ENCODE data around the gene SMPD3.
"Not testable (repeated sequence)": the region's sequence is repeated elsewhere in the genome, so short reads cannot be mapped to it uniquely, and the experiment has no call there.

The SMPD3 gene

DNA sequence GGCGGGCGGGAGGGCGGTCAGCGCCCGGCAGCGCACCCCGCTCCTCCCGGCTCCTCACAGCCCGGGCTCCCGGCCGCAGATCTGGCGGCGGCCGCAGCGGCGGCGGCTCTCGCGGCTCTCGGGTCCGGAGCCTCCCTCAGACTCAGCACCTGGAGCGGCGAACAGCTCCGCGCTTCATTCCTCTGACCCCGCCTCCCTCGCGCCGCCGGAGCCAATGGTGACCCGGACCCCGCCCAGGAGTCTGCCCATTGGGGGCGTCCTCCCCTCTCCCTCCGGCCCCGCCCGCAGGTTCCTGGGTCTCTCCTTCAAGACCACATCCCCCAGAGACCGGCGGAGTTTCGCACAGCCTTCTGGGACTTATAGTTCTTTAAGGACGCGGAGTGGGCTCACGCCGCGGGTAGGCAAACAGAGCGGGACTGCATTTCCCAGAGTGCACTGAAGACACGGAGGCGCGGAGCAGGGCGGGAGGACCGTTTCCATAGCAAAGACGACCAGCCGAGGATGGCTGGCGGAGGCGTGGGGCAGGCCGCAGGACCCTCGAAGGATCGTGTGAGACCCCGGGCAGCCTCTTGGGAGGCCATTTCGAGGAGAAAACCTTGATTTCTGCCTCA is at the start of gene SMPD3:
TSS of gene SMPD3 (minus strand) at position 149 of the 611 bp plus-strand sequence. CDS start 76,327 bp downstream, outside the sequence.
- no peaks in the 10 kb centered on the region for H3K36me3 ChIP-seq
- peak within 1 kb of the TSS; percentile 76 to 100 (median 92) for H3K4me2 ChIP-seq
- H3K9ac ChIP-seq, result no peak within 1 kb of the TSS
- peaks cover 12 to 18% (median 16%) of the 10 kb centered on the region in 10 experiments for H3K4me1 ChIP-seq
- H4K20me1 ChIP-seq, result peaks cover 0 to 21% (median 9%) of the 10 kb centered on the region in 11 experiments; a peak in 11 of 22 replicates
- H3K4me3 ChIP-seq, result peak within 1 kb of the TSS; percentile 44 to 66 (median 53)
- no peaks in the 10 kb centered on the region for H3K9me3 ChIP-seq (replicated peaks in 1 of 11)
- H3K27ac ChIP-seq, result peak within 1 kb of the TSS in 1 of 11 experiments; percentile 32; a peak in 1 of 22 replicates
- peaks cover 13 to 26% (median 22%) of the 10 kb centered on the region in 11 experiments; a peak in 21 of 22 replicates for H3K27me3 ChIP-seq
- TF ChIP-seq Cebpa-rat (IDR thresholded peaks at IDR 0.05), result no peak

DNA sequence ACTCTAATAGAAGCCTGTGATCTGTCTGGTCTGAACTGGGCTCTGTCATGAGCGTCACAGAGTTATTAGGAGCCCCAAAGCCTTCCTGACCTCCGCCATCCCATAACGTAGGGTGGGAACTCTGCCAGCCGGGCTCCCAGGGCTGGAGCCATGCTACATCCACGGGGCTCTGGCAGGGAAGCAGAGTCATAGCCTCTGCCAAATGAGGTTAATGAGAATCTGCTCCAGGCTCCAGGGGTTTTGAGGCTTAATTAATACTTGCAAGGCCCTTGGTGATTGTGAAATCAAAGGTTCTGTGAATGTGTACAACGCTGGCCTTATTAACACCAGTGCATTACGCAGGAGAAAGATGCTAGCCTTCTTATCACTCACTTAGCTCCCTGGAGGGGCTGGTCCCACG is 48.4 kb upstream of the SMPD3 start:
- H3K9ac ChIP-seq, result no peak overlapping the region
- no peak overlapping the region for H3K4me3 ChIP-seq
- H4K20me1 ChIP-seq, result no peaks in the 10 kb centered on the region
- H3K36me3 ChIP-seq, result peaks cover 0 to 9% (median 0%) of the 10 kb centered on the region in 11 experiments; a peak in 1 of 22 replicates
- H3K9me3 ChIP-seq (replicated peaks in 1 of 11), result peaks cover 16 to 36% (median 24%) of the 10 kb centered on the region in 11 experiments
- no peaks in the 10 kb centered on the region for H3K27me3 ChIP-seq
- peak overlapping the region in 6 of 11 experiments; percentile 4 to 44 (median 31); a peak in 10 of 22 replicates for H3K4me2 ChIP-seq
- peaks cover 16 to 50% (median 38%) of the 10 kb centered on the region in 10 experiments for H3K4me1 ChIP-seq
- peak in 1 of 11 experiments; percentile 29; a peak in 1 of 22 replicates for TF ChIP-seq Cebpa-rat (IDR thresholded peaks at IDR 0.05)
- no peak overlapping the region for H3K27ac ChIP-seq

DNA sequence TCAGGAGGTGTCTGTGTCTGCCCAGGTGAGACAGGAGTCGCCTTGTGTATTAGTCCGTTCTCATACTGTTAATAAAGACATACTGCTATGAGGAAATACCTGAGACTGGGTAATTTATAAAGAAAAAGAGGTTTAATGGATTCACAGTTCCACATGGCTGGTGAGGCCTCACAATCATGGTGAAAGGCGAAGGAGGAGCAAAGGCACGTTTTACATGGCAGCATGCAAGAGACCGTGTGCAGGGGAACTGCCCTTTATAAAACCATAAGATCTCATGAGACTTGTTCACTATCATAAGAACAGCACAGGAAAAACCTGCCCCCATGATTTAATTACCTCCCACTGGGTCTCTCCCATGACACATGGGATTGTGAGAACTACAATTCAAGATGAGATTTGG is 46.0 kb upstream of the SMPD3 start:
- not testable (repeated sequence) for H3K36me3 ChIP-seq, H4K20me1 ChIP-seq, H3K9ac ChIP-seq, H3K27me3 ChIP-seq, H3K27ac ChIP-seq, H3K4me2 ChIP-seq
- Histone ChIP-seq H3K4me1 (peaks cover 25 to 71% (median 60%) of the 10 kb centered on the region in 10 experiments), H3K4me3 (0 out of 20 replicates have a peak overlapping the region, but pooled peaks of 1 of the 10 experiments have one; percentile 5), H3K9me3 (replicated peaks in 1 of 11) (peaks cover 16 to 36% (median 24%) of the 10 kb centered on the region in 11 experiments)

DNA sequence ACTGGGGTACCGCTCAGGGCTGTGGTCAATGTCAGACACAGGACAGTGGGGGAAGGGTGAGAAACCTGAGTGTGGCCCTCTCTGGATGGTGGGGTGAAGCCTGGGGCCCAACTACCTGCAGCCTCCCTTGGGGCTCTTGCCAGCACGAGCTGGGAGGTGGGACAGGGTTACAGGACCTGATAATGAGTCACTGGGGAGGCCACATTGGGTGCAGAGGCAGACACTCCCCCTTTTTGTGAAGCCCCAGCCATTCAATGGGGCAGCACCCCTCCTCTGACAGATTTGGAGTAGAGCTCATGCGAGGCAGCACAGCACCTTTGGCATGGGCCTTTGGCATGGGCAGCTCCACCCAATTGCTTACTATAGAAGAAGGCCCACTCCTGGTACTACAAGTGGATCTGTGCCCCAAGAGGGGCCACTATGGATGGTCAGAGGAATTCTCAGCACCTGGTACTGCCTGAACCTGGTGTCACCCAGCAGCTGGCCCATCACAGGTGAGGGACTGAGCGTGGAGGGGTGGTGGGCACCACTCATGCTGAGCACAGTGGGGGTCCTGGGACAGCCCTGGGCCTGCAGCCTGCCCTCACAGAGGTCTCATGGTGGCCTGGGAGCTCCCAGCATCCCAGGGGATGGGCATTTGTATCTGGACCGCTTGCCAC is 45.2 kb upstream of the SMPD3 start:
- peaks cover 19 to 64% (median 53%) of the 10 kb centered on the region in 10 experiments for H3K4me1 ChIP-seq
- no peaks in the 10 kb centered on the region for H4K20me1 ChIP-seq
- no peak overlapping the region; a peak in 1 of 22 replicates for H3K27ac ChIP-seq
- peaks cover 16 to 36% (median 24%) of the 10 kb centered on the region in 11 experiments for H3K9me3 ChIP-seq (replicated peaks in 1 of 11)
- H3K9ac ChIP-seq, result no peak overlapping the region
- 0 out of 20 replicates have a peak overlapping the region, but pooled peaks of 1 of the 10 experiments have one; percentile 5 for H3K4me3 ChIP-seq
- H3K36me3 ChIP-seq, result peaks cover 0 to 9% (median 0%) of the 10 kb centered on the region in 11 experiments; a peak in 1 of 22 replicates
- peak overlapping the region in 9 of 11 experiments; percentile 63 to 97 (median 89); a peak in 15 of 22 replicates for H3K4me2 ChIP-seq
- no peaks in the 10 kb centered on the region for H3K27me3 ChIP-seq
- TF ChIP-seq Cebpa-rat (IDR thresholded peaks at IDR 0.05), result no peak

DNA sequence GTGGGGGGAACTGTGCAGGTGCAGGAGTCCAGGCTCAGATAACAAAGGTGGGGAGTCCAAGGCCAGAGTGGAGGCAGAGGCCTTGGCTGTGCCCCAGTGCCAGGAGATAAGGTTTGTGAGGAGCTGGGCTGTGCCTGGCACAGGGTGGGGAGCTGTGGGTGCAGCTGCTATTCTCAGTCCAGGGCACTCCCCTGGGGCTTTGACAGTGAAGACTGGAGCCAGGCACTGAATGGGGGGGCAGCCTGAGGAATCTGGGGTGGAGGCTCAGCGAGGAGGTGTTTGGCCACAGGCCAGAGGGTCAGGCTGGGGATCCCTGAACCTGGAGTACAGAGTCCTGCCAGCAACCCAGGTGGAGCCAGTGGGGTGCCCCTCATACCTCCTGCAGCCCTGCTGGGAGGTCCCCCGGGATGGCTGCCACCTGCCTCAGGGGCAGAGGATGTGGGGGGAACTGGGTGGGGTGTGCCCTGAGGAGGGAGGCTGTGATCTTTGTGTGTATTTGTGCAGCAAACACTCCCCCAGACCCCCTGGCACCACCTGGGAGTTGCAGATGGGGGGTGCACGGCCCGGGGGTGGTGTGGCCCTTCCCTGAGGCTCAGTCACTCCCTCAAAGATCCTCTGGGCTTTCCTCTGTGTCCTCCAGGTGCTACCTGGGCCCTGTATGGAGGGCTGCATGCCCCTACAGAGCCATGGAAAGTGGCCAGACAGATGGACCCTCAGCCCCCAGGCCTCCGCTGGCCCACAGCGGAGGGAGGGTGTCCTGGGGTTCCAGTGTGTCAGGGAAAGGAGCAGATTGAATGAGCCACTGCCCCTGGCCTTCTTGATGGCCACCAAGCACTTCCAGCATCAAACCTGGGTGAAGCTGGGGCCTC is 44.5 kb upstream of the SMPD3 start:
- peak overlapping the region in 2 of 10 experiments; percentile 36 to 37; a peak in 2 of 20 replicates for H3K4me3 ChIP-seq
- H4K20me1 ChIP-seq, result no peaks in the 10 kb centered on the region
- peaks cover 17 to 66% (median 54%) of the 10 kb centered on the region in 10 experiments for H3K4me1 ChIP-seq
- peaks cover 0 to 9% (median 0%) of the 10 kb centered on the region in 11 experiments; a peak in 1 of 22 replicates for H3K36me3 ChIP-seq
- no peaks in the 10 kb centered on the region for H3K27me3 ChIP-seq
- peak overlapping the region in 10 of 11 experiments; percentile 2 to 97 (median 88); a peak in 18 of 22 replicates for H3K4me2 ChIP-seq
- peak overlapping the region in 2 of 11 experiments; percentile 15 to 42; a peak in 2 of 22 replicates for H3K27ac ChIP-seq
- peaks cover 16 to 31% (median 24%) of the 10 kb centered on the region in 11 experiments for H3K9me3 ChIP-seq (replicated peaks in 1 of 11)
- TF ChIP-seq Cebpa-rat (IDR thresholded peaks at IDR 0.05), result no peak
- H3K9ac ChIP-seq, result peak overlapping the region in 4 of 11 experiments; percentile 11 to 37 (median 22); a peak in 4 of 22 replicates

DNA sequence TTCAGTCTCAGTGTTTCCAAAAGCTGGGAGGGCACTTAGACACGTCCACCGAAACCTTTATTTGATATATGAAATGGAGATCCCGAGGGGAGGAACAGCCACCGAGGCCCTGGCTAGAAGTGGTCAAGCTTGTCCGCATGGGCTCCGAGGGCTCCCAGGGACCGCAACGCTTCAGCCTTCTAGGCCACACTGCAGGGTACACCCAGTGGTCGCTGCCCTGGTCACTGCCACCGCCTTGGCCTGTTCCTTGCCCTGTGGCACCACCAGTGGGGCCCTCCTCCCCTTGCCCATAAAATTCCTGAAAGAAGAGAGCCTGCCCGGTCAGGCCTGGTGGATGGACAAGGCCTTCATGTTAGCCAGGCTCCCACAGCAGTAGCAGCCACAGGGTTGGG is 43.8 kb upstream of the SMPD3 start:
- H3K27ac ChIP-seq, result peak overlapping the region in 1 of 11 experiments; percentile 42; a peak in 2 of 22 replicates
- H3K4me3 ChIP-seq, result peak overlapping the region in 2 of 10 experiments; percentile 36 to 37; a peak in 2 of 20 replicates
- no peak for TF ChIP-seq Cebpa-rat (IDR thresholded peaks at IDR 0.05)
- peaks cover 17 to 72% (median 60%) of the 10 kb centered on the region in 10 experiments for H3K4me1 ChIP-seq
- peak overlapping the region in 10 of 11 experiments; percentile 2 to 97 (median 88); a peak in 18 of 22 replicates for H3K4me2 ChIP-seq
- no peaks in the 10 kb centered on the region for H4K20me1 ChIP-seq
- H3K9me3 ChIP-seq (replicated peaks in 1 of 11), result peaks cover 16 to 28% (median 22%) of the 10 kb centered on the region in 11 experiments
- H3K36me3 ChIP-seq, result peaks cover 0 to 9% (median 0%) of the 10 kb centered on the region in 11 experiments; a peak in 1 of 22 replicates
- H3K27me3 ChIP-seq, result no peaks in the 10 kb centered on the region
- H3K9ac ChIP-seq, result peak overlapping the region in 3 of 11 experiments; percentile 11 to 37 (median 30); a peak in 5 of 22 replicates

DNA sequence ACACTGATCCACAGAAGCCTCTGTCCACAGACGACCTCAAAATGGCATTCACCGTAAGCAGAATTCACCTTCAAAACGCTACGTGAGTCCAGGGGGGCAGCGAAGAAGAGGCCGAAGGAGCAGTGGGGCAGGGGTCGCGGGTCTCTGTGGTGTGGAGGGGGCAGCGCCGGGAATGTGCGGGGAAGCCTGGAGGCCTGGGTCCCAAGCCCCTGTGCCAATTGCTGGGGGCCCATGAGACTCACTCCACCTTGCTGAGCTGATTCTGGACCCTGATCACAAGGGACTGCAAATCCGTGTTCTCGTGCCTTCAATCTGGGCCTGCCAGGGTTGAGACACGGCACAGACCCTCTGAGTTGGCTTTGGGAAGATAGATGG is 43.3 kb upstream of the SMPD3 start:
- peaks cover 17 to 74% (median 60%) of the 10 kb centered on the region in 10 experiments for H3K4me1 ChIP-seq
- TF ChIP-seq Cebpa-rat (IDR thresholded peaks at IDR 0.05), result no peak
- peak overlapping the region in 5 of 11 experiments; percentile 18 to 59 (median 28); a peak in 7 of 22 replicates for H3K27ac ChIP-seq
- H3K4me3 ChIP-seq, result peak overlapping the region in 2 of 10 experiments; percentile 19 to 23; a peak in 3 of 20 replicates
- peak overlapping the region in 5 of 11 experiments; percentile 28 to 60 (median 44); a peak in 8 of 22 replicates for H3K9ac ChIP-seq
- H3K9me3 ChIP-seq (replicated peaks in 1 of 11), result peaks cover 16 to 25% (median 18%) of the 10 kb centered on the region in 11 experiments
- peak overlapping the region; percentile 8 to 97 (median 86) for H3K4me2 ChIP-seq
- peaks cover 0 to 9% (median 0%) of the 10 kb centered on the region in 11 experiments; a peak in 1 of 22 replicates for H3K36me3 ChIP-seq
- no peaks in the 10 kb centered on the region for H4K20me1 ChIP-seq
- no peaks in the 10 kb centered on the region for H3K27me3 ChIP-seq
